ENCODE measurements around the gene CDHR2.

CDHR2 gene

GRCh38 chr5:176631383-176632200 lies 82.5 kb downstream of the CDHR2 start:
- Histone ChIP-seq H3K27me3 (replicated peaks; ENCODE audit: insufficient read depth, low read length) (peaks cover 87% of the 10 kb centered on the region), H3K9me3 (replicated peaks; ENCODE audit: insufficient read depth, low read length) (no peaks in the 10 kb centered on the region), H3K36me3 (replicated peaks; ENCODE audit: insufficient read depth, low read length) (no peaks in the 10 kb centered on the region), H3K9ac (ENCODE audit: low read length) (no peak overlapping the region), H3F3A (ENCODE audit: insufficient read depth, low read length) (no peaks in the 10 kb centered on the region), H2AFZ (ENCODE audit: low read length) (no peak overlapping the region), H3K4me3 (ENCODE audit: low read length) (no peak overlapping the region), H3K79me2 (ENCODE audit: low read length) (no peaks in the 10 kb centered on the region), H3K9me2 (replicated peaks; ENCODE audit: insufficient read depth, low read length) (no peaks in the 10 kb centered on the region), H3K4me1 (ENCODE audit: low read length) (no peaks in the 10 kb centered on the region), H4K20me1 (ENCODE audit: insufficient read depth, low read length) (no peaks in the 10 kb centered on the region), H3K4me2 (ENCODE audit: low read depth, low read length) (no peak overlapping the region), H3K27ac (ENCODE audit: low read length) (no peak overlapping the region)
- TF ChIP-seq, protein P1, sequence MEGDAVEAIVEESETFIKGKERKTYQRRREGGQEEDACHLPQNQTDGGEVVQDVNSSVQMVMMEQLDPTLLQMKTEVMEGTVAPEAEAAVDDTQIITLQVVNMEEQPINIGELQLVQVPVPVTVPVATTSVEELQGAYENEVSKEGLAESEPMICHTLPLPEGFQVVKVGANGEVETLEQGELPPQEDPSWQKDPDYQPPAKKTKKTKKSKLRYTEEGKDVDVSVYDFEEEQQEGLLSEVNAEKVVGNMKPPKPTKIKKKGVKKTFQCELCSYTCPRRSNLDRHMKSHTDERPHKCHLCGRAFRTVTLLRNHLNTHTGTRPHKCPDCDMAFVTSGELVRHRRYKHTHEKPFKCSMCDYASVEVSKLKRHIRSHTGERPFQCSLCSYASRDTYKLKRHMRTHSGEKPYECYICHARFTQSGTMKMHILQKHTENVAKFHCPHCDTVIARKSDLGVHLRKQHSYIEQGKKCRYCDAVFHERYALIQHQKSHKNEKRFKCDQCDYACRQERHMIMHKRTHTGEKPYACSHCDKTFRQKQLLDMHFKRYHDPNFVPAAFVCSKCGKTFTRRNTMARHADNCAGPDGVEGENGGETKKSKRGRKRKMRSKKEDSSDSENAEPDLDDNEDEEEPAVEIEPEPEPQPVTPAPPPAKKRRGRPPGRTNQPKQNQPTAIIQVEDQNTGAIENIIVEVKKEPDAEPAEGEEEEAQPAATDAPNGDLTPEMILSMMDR (IDR thresholded peaks at IDR 0.05; ENCODE audit: low read length) = no peak
- TF ChIP-seq EZH2 (optimal IDR thresholded peaks at IDR 0.05; ENCODE audit: low read depth, low read length) (no peak), EZH2phosphoT487 (IDR thresholded peaks at IDR 0.05; ENCODE audit: low read length) (no peak)
- DNase-seq = no peak

DNA sequence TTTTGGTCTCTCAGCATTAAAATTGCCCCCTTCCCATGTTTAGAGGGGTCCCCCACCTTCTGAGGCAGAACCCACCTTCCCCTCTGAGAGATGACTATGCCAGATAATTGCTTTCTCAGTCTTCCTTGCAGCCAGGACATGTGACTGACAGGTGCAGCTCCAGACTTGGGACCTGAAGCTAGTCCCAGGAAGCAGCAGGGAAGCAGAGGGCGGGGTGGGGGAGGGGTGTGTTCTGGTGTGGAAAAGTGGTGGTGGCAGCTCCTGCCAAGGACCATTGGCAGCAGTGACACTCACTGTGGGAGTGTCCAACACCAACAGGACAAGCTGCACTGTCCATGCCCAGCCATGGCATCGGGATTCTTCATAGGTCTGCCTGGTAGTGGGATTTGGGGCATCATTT lies 83.6 kb downstream of the CDHR2 start:
- Histone ChIP-seq H3K9me2 (replicated peaks; ENCODE audit: insufficient read depth, low read length) (no peaks in the 10 kb centered on the region), H3F3A (ENCODE audit: insufficient read depth, low read length) (no peaks in the 10 kb centered on the region), H2AFZ (ENCODE audit: low read length) (no peak overlapping the region), H4K20me1 (ENCODE audit: insufficient read depth, low read length) (no peaks in the 10 kb centered on the region), H3K27me3 (replicated peaks; ENCODE audit: insufficient read depth, low read length) (peaks cover 90% of the 10 kb centered on the region), H3K9ac (ENCODE audit: low read length) (no peak overlapping the region), H3K36me3 (replicated peaks; ENCODE audit: insufficient read depth, low read length) (no peaks in the 10 kb centered on the region), H3K4me2 (ENCODE audit: low read depth, low read length) (no peak overlapping the region), H3K4me3 (ENCODE audit: low read length) (no peak overlapping the region), H3K4me1 (ENCODE audit: low read length) (no peaks in the 10 kb centered on the region), H3K79me2 (ENCODE audit: low read length) (no peaks in the 10 kb centered on the region), H3K27ac (ENCODE audit: low read length) (no peak overlapping the region), H3K9me3 (replicated peaks; ENCODE audit: insufficient read depth, low read length) (no peaks in the 10 kb centered on the region)
- TF ChIP-seq, protein P1 (IDR thresholded peaks at IDR 0.05; ENCODE audit: low read length) = no peak
- TF ChIP-seq EZH2 (optimal IDR thresholded peaks at IDR 0.05; ENCODE audit: low read depth, low read length) = no peak
- TF ChIP-seq EZH2phosphoT487 (IDR thresholded peaks at IDR 0.05; ENCODE audit: low read length) = no peak
- no peak for DNase-seq

DNA sequence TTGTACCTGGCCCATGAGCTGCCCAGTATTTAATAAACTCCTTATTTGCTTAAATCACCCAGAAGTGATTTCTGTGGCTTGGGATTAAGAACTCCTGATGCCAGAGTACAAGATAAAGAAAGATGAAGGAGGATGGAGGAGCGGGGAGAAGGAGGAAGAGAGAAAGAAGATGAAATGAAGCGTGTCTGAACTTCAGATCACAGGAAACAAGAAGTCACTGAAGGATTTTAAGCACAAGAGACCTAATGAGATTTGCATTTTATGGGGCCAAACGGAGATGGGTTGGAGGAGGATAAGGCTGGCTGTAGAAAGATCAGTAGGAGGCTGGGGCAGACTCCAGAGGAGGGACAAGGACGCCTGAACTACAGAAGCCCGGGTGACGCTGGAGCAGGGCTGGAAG lies 84.5 kb downstream of the CDHR2 start:
- Histone ChIP-seq H3K9me3 (replicated peaks; ENCODE audit: insufficient read depth, low read length) (no peaks in the 10 kb centered on the region), H3K9me2 (replicated peaks; ENCODE audit: insufficient read depth, low read length) (no peaks in the 10 kb centered on the region), H3K4me2 (ENCODE audit: low read depth, low read length) (no peak overlapping the region), H3K4me3 (ENCODE audit: low read length) (no peak overlapping the region), H3F3A (ENCODE audit: insufficient read depth, low read length) (no peaks in the 10 kb centered on the region), H3K27me3 (replicated peaks; ENCODE audit: insufficient read depth, low read length) (peaks cover 93% of the 10 kb centered on the region), H3K79me2 (ENCODE audit: low read length) (no peaks in the 10 kb centered on the region), H3K4me1 (ENCODE audit: low read length) (no peaks in the 10 kb centered on the region), H3K36me3 (replicated peaks; ENCODE audit: insufficient read depth, low read length) (no peaks in the 10 kb centered on the region), H2AFZ (ENCODE audit: low read length) (no peak overlapping the region), H3K9ac (ENCODE audit: low read length) (no peak overlapping the region), H4K20me1 (ENCODE audit: insufficient read depth, low read length) (no peaks in the 10 kb centered on the region), H3K27ac (ENCODE audit: low read length) (no peak overlapping the region)
- no peak for DNase-seq
- TF ChIP-seq EZH2phosphoT487 (IDR thresholded peaks at IDR 0.05; ENCODE audit: low read length) (no peak), EZH2 (optimal IDR thresholded peaks at IDR 0.05; ENCODE audit: low read depth, low read length) (no peak)
- TF ChIP-seq, protein P1 (IDR thresholded peaks at IDR 0.05; ENCODE audit: low read length) = no peak

All from MM.1S (cell line).